ENCODE data around the gene UGT1A3.

Gene UGT1A3

GRCh38 chr2:233764264-233764663 is 35.4 kb downstream of the UGT1A3 start:
- H3K9me3 ChIP-seq (ENCODE audit: insufficient read depth, low read depth, low read length), result no peaks in the 10 kb centered on the region
- no peak overlapping the region for H3K4me2 ChIP-seq (ENCODE audit: low read depth, low read length, poor library complexity, severe bottlenecking)
- no peaks in the 10 kb centered on the region for H3K9me2 ChIP-seq (replicated peaks; ENCODE audit: low read depth, low read length)
- H3K36me3 ChIP-seq (ENCODE audit: insufficient read depth, low read length), result no peaks in the 10 kb centered on the region
- H3K79me2 ChIP-seq (ENCODE audit: insufficient read depth, low read length), result no peaks in the 10 kb centered on the region
- H2AFZ ChIP-seq (ENCODE audit: low read length), result no peak overlapping the region
- H4K20me1 ChIP-seq (ENCODE audit: insufficient read depth, low read length, poor library complexity, severe bottlenecking), result no peaks in the 10 kb centered on the region
- no peaks in the 10 kb centered on the region for H3K4me1 ChIP-seq (ENCODE audit: insufficient read depth, low read length, poor library complexity, severe bottlenecking)
- TF ChIP-seq CTCF (conservative IDR thresholded peaks at IDR 0.05; ENCODE audit: low read length) (no peak), EZH2phosphoT487 (IDR thresholded peaks at IDR 0.05; ENCODE audit: borderline replicate concordance) (no peak)
- no peak overlapping the region for H3K9ac ChIP-seq (ENCODE audit: low read depth, low read length, poor library complexity, severe bottlenecking)
- H3F3A ChIP-seq (ENCODE audit: low read depth), result no peaks in the 10 kb centered on the region
- H3K4me3 ChIP-seq (ENCODE audit: low read length, poor library complexity, severe bottlenecking), result no peak overlapping the region
- H3K27me3 ChIP-seq (ENCODE audit: insufficient read depth, low read length, poor library complexity, severe bottlenecking), result no peaks in the 10 kb centered on the region

GRCh38 chr2:233764761-233765160 is 35.9 kb downstream of the UGT1A3 start:
- H3K9ac ChIP-seq (ENCODE audit: low read depth, low read length, poor library complexity, severe bottlenecking), result no peak overlapping the region
- H3K9me2 ChIP-seq (replicated peaks; ENCODE audit: low read depth, low read length), result no peaks in the 10 kb centered on the region
- no peaks in the 10 kb centered on the region for H3K27me3 ChIP-seq (ENCODE audit: insufficient read depth, low read length, poor library complexity, severe bottlenecking)
- H3K79me2 ChIP-seq (ENCODE audit: insufficient read depth, low read length), result no peaks in the 10 kb centered on the region
- no peaks in the 10 kb centered on the region for H3F3A ChIP-seq (ENCODE audit: low read depth)
- H3K4me2 ChIP-seq (ENCODE audit: low read depth, low read length, poor library complexity, severe bottlenecking), result no peak overlapping the region
- TF ChIP-seq CTCF (conservative IDR thresholded peaks at IDR 0.05; ENCODE audit: low read length) (no peak), EZH2phosphoT487 (IDR thresholded peaks at IDR 0.05; ENCODE audit: borderline replicate concordance) (no peak)
- H2AFZ ChIP-seq (ENCODE audit: low read length), result no peak overlapping the region
- H3K4me3 ChIP-seq (ENCODE audit: low read length, poor library complexity, severe bottlenecking), result no peak overlapping the region
- H3K9me3 ChIP-seq (ENCODE audit: insufficient read depth, low read depth, low read length), result no peaks in the 10 kb centered on the region
- H4K20me1 ChIP-seq (ENCODE audit: insufficient read depth, low read length, poor library complexity, severe bottlenecking), result no peaks in the 10 kb centered on the region
- no peaks in the 10 kb centered on the region for H3K36me3 ChIP-seq (ENCODE audit: insufficient read depth, low read length)
- H3K4me1 ChIP-seq (ENCODE audit: insufficient read depth, low read length, poor library complexity, severe bottlenecking), result no peaks in the 10 kb centered on the region

GRCh38 chr2:233766416-233766815 is 37.6 kb downstream of the UGT1A3 start:
- H3K4me2 ChIP-seq (ENCODE audit: low read depth, low read length, poor library complexity, severe bottlenecking), result no peak overlapping the region
- no peaks in the 10 kb centered on the region for H4K20me1 ChIP-seq (ENCODE audit: insufficient read depth, low read length, poor library complexity, severe bottlenecking)
- no peaks in the 10 kb centered on the region for H3K36me3 ChIP-seq (ENCODE audit: insufficient read depth, low read length)
- no peaks in the 10 kb centered on the region for H3K79me2 ChIP-seq (ENCODE audit: insufficient read depth, low read length)
- H3K4me1 ChIP-seq (ENCODE audit: insufficient read depth, low read length, poor library complexity, severe bottlenecking), result no peaks in the 10 kb centered on the region
- H3K9me3 ChIP-seq (ENCODE audit: insufficient read depth, low read depth, low read length), result no peaks in the 10 kb centered on the region
- no peaks in the 10 kb centered on the region for H3K27me3 ChIP-seq (ENCODE audit: insufficient read depth, low read length, poor library complexity, severe bottlenecking)
- no peak overlapping the region for H3K4me3 ChIP-seq (ENCODE audit: low read length, poor library complexity, severe bottlenecking)
- no peak overlapping the region for H3K9ac ChIP-seq (ENCODE audit: low read depth, low read length, poor library complexity, severe bottlenecking)
- no peak overlapping the region for H2AFZ ChIP-seq (ENCODE audit: low read length)
- TF ChIP-seq CTCF (conservative IDR thresholded peaks at IDR 0.05; ENCODE audit: low read length) (no peak), EZH2phosphoT487 (IDR thresholded peaks at IDR 0.05; ENCODE audit: borderline replicate concordance) (no peak)
- no peaks in the 10 kb centered on the region for H3K9me2 ChIP-seq (replicated peaks; ENCODE audit: low read depth, low read length)
- H3F3A ChIP-seq (ENCODE audit: low read depth), result no peaks in the 10 kb centered on the region
